HG03135 (cell line): ENCODE measurements around the gene TTC28.

Experiments
- ATAC-seq: cut with Tn5 transposase; IDR thresholded peaks from one replicate; pipeline ENCODE4 v1.9.1; 2021; ENCODE audit warnings: mild to moderate bottlenecking, moderate library complexity; ENCODE audit not compliant: unreplicated experiment

The TTC28 gene

DNA sequence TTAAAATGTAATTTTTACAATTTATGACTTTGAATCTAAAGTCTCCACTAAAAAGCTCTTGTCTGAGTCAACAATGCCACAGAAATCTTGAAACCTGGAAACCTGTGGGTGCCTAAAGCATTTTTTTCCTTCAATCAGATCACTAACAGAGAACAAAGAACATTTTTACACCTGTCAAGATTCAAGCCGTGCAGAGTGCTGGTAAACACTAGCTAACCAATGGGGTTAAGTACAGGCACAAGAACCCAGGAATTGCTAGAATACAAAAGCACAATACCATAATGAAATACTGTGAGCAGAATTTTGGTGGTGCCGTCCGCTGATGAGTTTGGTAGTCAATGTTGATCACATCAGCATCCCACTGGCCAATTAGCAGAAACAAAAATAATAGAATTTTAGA, 380.3 kb downstream of the TTC28 start:
- ATAC-seq = no peak

DNA sequence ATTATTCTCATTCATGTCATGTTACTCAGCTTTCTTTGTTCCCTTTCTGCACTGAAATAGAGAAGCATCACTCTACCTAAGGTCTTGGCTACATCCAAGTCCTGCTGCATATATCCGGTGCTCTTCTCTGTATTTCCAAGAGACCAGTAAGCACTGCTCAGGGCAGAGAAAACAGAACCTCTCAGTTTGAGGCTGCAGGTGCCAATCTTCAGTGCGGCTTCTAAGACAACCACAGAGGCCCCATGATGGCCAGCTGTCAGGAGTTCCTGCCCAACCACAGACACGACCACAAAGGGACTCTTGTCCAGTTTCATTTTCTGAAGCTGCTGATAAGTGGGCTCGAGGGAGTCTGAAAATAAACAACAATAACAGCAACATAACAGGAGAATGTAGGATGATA, 382.1 kb downstream of the TTC28 start:
- no peak for ATAC-seq

DNA sequence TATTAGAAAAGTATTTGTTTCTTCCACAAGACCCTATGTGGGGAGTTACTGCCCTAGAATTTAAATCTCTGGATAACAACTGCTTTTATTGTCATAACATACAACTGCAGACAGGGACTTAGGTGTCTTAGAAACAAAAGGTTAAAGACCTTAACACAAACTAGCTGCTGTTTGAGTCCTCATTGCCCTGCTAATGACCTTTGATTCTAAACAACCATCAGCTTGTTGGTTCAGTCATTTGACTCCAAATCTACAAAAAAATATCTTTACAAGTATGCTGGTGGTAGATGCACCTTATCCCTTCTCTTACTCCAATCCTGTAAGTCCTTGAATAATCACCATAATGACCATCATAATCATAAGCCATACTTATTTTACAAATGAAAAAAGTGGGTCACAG, 383.2 kb downstream of the TTC28 start:
- no peak for ATAC-seq

DNA sequence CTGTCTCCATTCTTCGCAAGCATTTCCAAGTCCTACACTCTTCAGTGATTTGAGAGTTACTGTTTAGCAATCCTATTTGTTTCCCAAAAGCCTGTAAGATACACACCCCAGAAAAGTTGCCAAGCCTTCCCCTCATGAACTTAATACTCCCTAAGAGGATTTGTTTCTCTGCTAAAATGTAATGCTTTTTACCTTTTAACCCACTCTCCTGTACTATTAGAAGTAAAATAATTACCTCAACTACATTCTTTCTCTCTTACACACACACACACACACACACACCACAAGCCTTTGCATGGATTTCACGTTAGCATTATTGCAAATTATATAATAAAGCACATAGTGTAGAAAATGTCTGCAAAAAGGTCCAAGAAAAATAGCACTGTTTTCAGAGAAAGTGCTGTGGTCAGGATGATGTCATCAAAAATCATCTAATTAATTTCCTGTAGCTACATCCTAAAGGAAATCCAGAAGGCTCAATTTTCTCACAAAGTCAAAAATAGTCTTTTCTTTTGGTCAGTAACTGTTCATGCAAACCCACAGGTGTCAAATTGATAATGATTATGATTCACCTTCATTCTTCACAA, 396.5 kb downstream of the TTC28 start:
- ATAC-seq = no peak

DNA sequence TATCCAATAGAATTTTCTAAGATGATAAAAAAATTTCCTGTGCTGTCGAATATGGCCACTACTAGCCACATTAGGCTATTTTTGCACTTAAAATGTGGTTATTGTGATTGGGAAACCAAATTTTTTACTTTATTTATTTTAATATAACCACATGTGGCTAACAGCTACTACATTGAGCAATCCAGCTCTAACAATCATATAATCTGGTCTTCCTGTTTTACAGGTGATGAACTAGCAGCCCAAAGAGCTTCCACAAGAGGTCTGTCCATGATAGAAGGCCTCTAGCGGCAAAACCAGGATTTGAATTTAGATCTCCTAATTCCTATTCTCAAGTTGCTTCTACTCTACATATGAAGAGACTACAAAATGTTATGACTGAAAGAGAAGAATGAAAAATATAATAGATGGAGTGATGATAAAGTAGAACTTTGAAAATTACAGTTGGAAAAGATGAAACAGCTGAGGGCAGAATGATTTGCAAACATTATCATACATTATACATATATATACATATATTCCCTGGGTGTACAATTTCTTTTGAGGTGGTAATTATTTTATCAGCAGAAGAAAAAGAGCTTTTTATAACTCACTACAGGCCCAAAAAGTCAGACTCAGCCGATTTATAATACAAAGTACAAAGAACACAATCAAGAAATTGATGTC, 397.1 kb downstream of the TTC28 start:
- no peak for ATAC-seq

DNA sequence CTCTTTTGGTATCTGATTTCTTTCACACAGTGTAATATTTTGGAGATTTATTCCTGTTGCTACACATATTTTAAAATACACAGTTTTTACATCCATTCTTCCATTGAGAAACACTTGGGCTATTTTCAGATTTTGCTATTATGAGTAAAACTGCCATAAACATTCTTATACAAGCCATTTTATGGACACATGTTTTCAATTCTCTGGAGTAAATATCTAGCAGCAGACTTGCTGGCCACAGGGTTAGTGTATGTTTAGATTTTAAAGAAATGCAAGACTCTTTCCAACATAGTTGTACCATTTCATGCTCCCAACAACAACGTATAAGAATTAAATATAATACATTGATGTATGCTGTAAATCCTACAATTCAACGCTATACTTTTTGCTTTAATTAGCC, 399.8 kb downstream of the TTC28 start:
- no peak for ATAC-seq

DNA sequence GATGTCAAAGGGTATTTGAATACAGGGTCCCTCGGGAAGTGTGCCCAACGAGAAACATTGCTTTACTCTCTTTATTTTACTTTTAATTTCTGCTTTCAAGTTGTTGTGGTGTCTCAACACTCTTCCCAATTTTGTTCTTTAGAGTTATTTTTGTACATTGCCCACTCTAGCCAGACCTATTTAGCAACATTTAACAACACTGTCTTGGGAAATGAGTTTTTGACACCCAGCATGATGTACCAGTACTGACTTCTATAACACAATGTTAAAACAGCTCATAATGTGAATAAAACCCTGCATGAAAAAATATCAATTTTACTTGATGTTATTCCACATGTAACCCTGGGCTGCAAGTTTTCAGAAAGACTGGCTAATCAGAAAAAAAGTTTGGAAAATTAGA, 410.4 kb downstream of the TTC28 start:
- ATAC-seq = no peak

DNA sequence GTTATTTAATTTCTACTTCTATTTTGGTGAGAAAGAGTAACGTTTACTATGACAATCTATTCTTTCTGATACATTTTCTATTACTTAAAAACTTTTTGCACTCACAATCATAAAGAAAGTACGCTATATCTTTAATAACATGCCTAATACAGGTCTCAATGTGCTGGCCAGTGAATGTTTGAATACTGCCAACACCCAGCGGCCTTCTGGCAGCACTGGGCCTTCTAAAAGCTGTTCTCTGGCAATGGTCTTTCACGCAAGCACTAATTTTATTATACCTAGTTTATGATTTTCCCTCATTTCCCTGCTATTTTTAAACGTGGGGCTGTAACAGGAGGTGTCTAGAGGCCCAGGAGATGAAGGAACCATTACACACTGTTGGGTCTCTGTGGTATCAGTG, 410.8 kb downstream of the TTC28 start:
- no peak for ATAC-seq

DNA sequence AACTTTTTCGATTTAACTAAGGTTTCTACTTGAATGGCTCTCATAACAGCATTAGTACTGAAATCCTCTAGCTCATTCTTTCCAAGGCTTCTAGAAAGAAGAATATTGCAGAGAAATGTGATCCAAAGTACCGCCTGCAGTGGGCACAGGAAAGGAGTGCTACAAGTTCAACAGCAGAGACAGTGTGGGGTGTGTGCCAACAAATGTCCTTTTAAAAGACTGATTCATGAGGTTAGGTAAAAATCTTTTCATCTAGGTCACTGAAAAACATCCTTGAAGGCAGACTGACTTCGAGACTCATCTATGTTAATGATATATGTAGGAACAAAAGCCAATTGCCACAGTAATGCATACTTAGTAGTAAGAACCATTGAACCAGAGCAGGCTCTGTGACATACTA, 411.5 kb downstream of the TTC28 start:
- ATAC-seq = no peak

DNA sequence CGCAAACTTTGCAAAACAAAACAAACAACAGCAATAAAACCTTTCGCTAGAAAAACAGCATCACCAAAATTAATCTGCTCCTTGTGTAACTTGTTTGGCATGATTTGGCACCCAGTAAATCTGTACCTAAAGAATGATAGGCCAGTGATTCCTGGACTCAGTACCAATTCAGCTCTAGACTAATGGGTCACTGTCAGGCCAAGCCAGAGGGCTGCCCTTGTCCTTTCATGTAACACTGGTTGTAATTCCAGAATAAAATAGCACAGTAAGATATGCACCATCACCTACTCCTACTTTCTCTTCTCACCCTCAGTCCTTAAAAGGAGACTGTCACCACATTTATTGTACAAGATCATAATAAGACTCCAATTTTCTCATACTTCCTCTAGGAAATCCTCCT, 419.0 kb downstream of the TTC28 start:
- no peak for ATAC-seq

DNA sequence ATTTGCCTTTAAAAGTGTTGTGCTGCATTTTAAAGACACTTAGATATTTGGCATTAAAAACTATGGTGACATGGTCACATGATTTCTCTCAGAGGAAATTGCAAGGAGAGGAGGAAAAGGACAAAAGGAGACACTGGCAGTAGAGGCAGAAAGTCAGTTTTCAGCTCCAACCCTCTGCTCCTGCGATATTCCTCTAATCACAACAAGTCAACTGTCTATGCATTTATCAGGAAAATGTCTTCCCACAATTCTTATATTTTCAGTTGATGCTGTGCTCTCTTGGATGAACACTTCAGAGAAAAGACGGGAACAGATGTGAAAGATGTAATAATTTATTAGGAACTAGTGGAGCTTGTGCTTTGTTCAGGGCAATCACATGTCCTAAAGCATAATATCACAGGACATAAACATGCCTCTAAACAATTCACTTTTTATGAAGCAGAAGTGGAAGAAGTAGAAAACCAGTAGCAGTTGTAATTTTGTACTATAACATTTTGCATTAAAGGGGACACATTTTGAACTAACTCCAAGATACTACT, 419.8 kb downstream of the TTC28 start:
- no peak for ATAC-seq

DNA sequence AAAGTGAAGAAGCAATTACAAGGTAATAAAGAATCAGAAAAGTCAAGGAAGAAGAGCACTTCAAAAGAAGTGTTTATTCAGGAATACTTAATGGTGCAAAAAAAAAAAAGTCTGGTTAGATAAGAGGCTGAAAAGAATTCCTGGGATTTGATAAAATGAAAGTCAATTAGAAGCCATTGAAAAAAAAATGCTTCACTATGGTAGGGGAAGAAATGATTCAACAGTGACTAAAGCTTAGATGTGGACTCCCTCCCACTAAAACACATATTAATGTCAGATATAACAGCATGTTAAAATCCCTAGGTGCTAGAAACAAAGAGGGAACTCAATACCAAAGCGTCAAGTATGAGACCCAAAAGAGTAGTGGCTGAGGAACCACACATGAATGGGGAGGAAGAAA, 425.2 kb downstream of the TTC28 start:
- no peak for ATAC-seq

DNA sequence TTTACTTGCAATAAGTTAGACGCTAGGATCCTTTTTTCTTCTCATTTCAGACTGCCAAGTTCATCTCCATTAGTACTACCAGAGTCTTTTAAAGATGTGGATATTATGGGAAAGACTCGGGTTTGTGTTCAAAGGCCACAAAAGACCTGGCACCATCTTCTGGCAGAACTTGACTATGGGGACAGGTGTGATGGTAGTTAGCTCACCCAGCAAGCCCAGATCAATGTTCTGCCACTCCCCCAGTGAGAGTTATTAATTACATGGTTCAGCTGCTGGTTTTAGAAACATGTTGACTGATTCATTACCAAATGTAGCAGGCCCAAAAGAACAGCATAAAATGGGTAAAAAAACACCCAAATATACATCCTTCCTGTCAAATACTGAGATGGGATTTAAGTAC, 427.1 kb downstream of the TTC28 start:
- ATAC-seq = no peak

DNA sequence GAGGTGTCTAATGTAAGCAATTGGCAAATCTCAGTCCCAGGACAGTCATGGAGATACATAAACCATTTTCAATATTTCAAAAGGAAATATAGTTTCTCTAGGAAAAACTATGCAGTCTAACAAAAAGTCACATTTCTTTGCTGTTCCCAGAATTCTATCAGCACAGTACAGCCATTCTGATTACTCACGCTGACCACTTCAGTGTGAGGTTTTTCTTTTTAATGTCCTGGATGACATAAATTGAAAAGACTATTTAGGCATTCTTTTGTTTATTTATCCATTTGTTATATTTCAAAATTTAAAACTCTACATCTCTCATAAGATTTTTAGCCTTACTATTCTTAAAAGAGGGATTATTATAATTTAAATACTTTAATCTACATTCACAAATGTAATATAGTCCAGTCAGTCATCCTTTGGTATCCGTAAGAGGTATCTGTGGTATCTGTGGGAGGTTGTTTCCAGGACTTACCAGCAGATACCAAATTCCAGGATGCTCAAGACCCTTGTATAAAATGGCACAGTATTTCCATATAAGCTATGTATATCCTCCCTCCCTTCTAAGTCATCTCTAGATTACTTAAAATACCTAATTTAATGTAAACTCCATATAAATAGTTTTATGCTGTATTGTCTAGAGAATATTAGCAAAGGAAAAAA, 429.5 kb downstream of the TTC28 start:
- no peak for ATAC-seq

DNA sequence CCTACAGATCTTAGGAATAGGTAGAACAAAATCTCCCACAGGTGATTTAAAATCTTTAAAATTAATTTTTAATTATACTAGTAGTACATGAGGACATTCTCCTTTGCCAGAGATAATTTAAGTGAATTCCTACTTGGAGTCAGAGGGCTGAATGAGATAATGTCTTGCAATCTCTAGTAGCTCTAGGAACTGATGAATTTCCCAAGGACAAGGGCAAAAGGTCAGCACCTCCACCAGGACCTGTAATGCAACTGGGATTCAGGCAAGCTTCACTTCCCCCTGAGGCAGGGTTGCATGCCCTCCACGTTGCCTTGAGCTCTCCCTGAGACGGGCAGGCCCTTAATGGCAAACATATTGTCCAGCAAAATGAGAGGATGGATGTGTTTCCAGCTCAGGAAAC, 430.2 kb downstream of the TTC28 start:
- no peak for ATAC-seq

DNA sequence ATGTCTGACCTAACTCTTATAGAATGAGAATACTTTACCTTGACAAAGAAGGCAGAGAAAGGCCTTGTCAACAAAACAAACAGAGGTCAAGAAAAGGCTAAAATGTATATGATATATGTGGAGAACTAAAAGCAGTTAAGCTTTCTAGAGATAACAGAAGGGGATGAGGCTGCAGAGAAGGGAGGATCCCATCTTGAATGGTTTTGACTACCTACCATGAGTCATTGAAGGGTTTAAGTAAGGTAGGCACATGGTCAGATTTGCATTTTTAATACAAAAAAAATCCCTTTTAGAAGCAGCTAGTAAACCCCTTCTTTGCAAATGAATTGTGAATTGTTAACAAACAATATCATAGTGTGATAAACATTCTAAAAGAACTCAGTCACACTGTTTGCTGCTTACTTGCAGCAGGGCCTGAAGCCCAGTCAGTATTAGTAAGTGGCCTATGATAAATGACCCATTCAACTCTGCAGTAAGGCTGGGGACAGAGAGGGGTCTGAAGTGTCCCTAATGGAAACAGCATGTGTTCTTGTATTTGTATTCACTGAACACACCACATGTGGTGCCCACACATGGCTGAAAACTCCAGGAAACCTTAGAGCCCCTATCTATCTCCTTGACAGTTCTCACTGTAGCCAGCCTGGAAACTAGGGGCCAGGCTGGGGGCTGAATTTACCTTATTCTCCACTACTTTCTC, 431.8 kb downstream of the TTC28 start:
- ATAC-seq = no peak

DNA sequence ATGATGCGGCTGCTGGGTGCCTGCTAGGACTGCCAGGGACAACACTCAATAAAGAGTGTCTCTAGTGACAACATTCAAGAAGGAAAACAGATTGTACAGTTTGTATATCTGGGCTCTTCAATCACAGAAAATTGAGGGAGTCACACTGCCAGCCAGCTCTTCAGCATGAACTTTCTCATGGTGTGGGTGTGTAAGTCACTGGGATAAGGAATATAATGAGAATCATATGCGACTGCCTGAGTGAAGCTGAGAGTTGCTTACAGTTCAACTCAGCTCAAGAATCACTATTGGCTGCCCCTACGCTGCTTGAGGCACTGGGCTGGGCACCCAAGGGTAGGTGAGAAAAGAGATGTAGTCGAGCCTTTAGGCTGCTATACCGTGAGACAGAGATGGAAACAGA, 432.5 kb downstream of the TTC28 start:
- no peak for ATAC-seq

DNA sequence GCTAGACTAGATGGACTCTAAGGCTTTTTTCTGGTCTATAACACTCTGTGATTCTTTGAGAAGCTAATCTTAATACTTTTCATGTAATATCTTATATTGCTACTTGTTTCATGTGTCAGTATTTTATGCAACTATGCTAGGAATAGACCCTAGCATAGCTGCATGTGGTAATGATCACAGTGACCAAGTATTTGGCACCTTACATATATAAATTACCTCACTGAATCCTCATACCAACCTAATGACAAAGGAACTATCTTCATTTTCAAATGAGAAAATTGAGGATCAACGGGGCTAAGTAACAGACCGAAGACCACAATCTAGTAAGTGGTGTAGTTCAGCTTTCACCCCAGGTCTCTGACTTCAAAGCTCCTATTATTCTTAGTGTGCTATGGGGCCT, 433.2 kb downstream of the TTC28 start:
- no peak for ATAC-seq

DNA sequence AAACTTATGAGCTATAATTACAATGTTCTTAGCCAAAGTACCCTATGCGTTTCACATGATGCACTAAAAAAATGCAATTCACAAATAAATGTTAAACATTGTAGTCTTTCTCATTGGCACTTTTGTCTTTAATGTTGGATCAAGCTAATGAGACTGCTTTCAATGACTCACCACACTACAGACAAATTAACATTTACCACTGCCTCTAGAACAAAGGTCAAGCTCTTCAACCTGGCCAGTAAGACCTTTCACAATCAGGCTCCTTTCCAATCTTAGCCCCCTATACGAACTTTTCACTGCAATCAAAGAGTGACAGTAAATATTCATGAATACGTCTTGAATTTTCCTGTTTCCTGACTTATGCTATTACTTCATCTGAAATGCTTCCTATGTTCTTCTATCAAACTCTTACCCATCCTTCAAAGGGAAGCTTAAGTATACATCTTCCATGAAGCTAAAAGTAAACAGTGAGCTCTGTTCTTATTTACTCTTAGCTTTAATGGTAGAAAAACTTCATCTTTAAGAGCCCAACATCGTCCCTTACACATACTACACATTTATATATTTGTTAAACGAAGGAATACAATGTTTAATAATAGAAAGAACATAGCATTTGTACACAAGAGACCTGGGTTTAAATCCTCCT, 433.9 kb downstream of the TTC28 start:
- ATAC-seq = no peak

DNA sequence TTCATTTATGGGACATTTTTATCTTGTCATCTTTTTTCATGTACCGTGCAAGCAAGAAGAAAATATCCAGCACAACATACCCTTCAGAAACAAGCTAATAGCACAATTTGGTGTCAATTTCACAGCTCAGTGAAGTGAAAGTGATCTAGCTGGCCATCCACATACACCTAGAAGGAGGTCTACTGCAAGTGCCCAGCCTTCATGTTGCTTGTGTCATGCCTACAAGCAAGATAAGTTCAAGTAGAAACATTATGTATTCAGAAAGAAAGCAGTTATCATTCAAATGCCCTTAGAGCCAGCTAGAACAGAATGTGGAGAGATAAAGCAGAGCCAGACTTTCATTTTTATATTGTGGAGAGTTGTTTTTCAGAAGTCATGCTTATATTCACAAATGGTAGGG, 434.9 kb downstream of the TTC28 start:
- ATAC-seq = no peak

DNA sequence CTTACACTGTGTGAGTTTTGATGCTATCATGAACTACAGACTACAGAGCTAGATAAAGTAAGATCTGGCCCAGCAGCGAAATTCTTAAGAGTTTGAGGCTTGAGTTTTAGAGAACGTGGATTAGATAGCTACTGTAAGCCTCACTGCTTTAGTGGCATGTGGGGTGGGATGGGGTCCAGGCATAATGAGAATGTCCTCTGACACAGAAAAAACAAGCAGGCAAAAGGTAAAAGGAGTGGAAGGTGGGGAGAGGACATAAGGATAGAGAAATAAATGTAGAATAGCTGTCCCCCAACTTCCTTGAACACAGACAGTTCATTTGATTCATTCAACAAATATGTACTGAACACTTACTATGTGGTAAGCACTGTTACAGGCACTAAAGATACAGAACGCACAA, 436.1 kb downstream of the TTC28 start:
- no peak for ATAC-seq
